Measurements from ENCODE around the gene CTSZ.

- TF ChIP-seq CTCF (IDR thresholded peaks at IDR 0.05) (no peak), POLR2A (IDR thresholded peaks at IDR 0.05) (peak; percentile 36), POLR2AphosphoS5 (IDR thresholded peaks at IDR 0.05) (no peak)
Observed at GRCh38 chr20:59006864-59007664, at the start of gene CTSZ.
